Gastroesophageal sphincter (tissue), 4 donors: Measurements from ENCODE around the gene OLFML3. TPM values are rescaled to one million over a fixed set of nuclear protein-coding genes. Genes with fewer than 3 reads are reported as not detected.
"Not testable (repeated sequence)": the region's sequence is repeated elsewhere in the genome, so short reads cannot be mapped to it uniquely, and the experiment has no call there.

ENCODE experiments used
- ATAC-seq: fragments of 150-250 bp; one replicate; pipeline ENCODE4 v1.9.1; 2016; ENCODE audit warnings: mild to moderate bottlenecking, moderate library complexity
- H3K27ac ChIP-seq, 4 donors: fragments of 200-600 bp; sonication (generic) in 3 of 4; 1 replicate in 3 of 4; 2 replicates in 1 of 4; pipeline ENCODE4 v1.5.1; 2016 to 2019
- H3K27me3 ChIP-seq: fragments of 200-600 bp; sonication (generic); one replicate; pipeline ENCODE4 v1.5.1; 2019
- H3K36me3 ChIP-seq, 2 donors: fragments of 200-600 bp; sonication (generic); one replicate each; pipeline ENCODE4 v1.5.1; 2019; ENCODE audit warnings: control low read depth in 1 of 2
- H3K4me1 ChIP-seq, 3 donors: fragments of 200-600 bp; sonication (generic); 1 replicate in 2 of 3; 2 replicates in 1 of 3; pipeline ENCODE4 v1.5.1; 2016 to 2019; ENCODE audit warnings: control low read depth in 2 of 3
- H3K4me3 ChIP-seq, 2 donors: fragments of 200-600 bp; sonication (generic); one replicate each; pipeline ENCODE4 v1.5.1; 2019; ENCODE audit warnings: mild to moderate bottlenecking in 1 of 2, moderate library complexity in 1 of 2
- H3K9me3 ChIP-seq, 3 donors: fragments of 200-600 bp; sonication (generic); one replicate each; pipeline ENCODE4 v1.5.1; 2017 to 2019; ENCODE audit warnings: control low read depth in 2 of 3
- EP300 ChIP-seq: sonication (generic); formaldehyde crosslinking; IDR thresholded peaks from one replicate; pipeline ENCODE4 v1.6.1; 2017; ENCODE audit warnings: antibody characterized with exemption, mild to moderate bottlenecking
- POLR2A ChIP-seq, 2 donors: fragments of 450-650 bp; IDR thresholded peaks; one replicate each; pipeline ENCODE4 v1.6.1; 2017; ENCODE audit warnings: antibody characterized with exemption in 2 of 2, mild to moderate bottlenecking in 2 of 2, moderate library complexity in 1 of 2
- POLR2AphosphoS5 ChIP-seq: sonication (generic); formaldehyde crosslinking; IDR thresholded peaks from one replicate; pipeline ENCODE4 v1.6.1; 2017; ENCODE audit warnings: antibody characterized with exemption
- WGBS, 2 donors: methylation state at CpG; one replicate each; pipeline ENCODE4 v1.1.5; 2018; ENCODE audit warnings: low coverage in 1 of 2; 5-methylcytosine and 5-hydroxymethylcytosine counted together
- total RNA-seq, 4 donors: library from RNA; depleted of rRNA; stranded (reverse); fragments of >200 nt; gene quantifications; one replicate each; pipeline ENCODE4 v1.1.0, GENCODE V29; 2016
- TF ChIP-seq, protein P1 (sequence below), 4 experiments: fragments of 200-600 bp in 2 of 4; fragments of 450-650 bp in 2 of 4; sonication (generic) in 1 of 4; IDR thresholded peaks; one replicate each; pipeline ENCODE4 v1.5.1; 2017 to 2019; ENCODE audit warnings: antibody characterized with exemption in 4 of 4, mild to moderate bottlenecking in 2 of 4, moderate library complexity in 2 of 4

The OLFML3 gene
- total RNA-seq, 4 donors from 2014 or later = 62.4 to 155 (median 65.5) TPM

DNA sequence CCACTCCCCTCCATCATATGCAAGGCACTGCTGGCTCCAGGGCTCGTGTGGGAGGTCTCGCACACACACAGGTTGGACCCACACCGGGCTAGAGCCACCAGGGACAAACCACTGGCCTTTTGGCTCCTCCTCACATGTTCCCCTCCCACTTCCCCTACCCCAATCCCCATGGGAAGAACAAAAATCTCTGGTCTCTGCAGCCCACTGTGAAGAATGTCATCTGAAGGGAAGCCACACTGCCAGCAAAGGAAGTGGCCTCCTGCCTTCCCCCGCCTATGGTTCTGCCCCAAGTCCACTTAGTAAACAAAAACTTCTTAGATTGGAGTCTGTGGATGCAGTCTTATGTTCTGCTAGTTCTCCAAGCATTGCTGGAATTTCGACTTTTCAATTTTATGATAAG lies 24.2 kb downstream of the OLFML3 start:
- no peaks in the 10 kb centered on the region for H3K27me3 ChIP-seq
- H3K9me3 ChIP-seq = no peaks in the 10 kb centered on the region
- TF ChIP-seq POLR2A (IDR thresholded peaks at IDR 0.05) = no peak
- no peak for TF ChIP-seq POLR2AphosphoS5
- TF ChIP-seq EP300 = no peak
- TF ChIP-seq, protein P1, sequence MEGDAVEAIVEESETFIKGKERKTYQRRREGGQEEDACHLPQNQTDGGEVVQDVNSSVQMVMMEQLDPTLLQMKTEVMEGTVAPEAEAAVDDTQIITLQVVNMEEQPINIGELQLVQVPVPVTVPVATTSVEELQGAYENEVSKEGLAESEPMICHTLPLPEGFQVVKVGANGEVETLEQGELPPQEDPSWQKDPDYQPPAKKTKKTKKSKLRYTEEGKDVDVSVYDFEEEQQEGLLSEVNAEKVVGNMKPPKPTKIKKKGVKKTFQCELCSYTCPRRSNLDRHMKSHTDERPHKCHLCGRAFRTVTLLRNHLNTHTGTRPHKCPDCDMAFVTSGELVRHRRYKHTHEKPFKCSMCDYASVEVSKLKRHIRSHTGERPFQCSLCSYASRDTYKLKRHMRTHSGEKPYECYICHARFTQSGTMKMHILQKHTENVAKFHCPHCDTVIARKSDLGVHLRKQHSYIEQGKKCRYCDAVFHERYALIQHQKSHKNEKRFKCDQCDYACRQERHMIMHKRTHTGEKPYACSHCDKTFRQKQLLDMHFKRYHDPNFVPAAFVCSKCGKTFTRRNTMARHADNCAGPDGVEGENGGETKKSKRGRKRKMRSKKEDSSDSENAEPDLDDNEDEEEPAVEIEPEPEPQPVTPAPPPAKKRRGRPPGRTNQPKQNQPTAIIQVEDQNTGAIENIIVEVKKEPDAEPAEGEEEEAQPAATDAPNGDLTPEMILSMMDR (IDR thresholded peaks at IDR 0.05) = no peak
- no peaks in the 10 kb centered on the region for H3K36me3 ChIP-seq
- no peak overlapping the region for H3K27ac ChIP-seq
- H3K4me3 ChIP-seq = no peak overlapping the region
- 77 to 87% methylated on average over 3 to 4 of the region's 5 CpGs for WGBS, 2 donors
- no peak for ATAC-seq
- H3K4me1 ChIP-seq = no peaks in the 10 kb centered on the region

DNA sequence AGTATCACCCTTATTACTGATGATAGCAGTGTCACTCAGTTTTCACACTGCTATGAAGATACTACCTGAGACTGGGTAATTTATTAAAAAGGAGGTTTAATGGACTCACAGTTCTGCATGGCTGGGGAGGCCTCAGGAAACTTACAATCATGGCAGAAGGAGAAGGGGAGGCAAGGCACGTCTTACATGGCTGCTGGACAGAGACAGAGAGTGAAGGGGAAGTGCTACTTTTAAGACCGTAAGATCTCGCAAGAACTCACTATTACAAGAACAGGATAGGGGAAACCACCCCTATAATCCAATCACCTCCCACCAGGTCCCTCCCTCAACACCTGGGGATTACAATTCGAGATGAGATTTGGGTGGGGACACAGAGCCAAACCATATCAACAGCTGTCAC lies 27.6 kb downstream of the OLFML3 start:
- not testable (repeated sequence) for H3K9me3 ChIP-seq, H3K36me3 ChIP-seq, H3K27ac ChIP-seq, H3K4me1 ChIP-seq, H3K27me3 ChIP-seq, ATAC-seq, H3K4me3 ChIP-seq
- WGBS, 2 donors = 87 to 94% methylated on average over 3 to 4 of the region's 4 CpGs

GRCh38 chr1:114008480-114008941 lies 29.2 kb downstream of the OLFML3 start:
- TF ChIP-seq POLR2AphosphoS5 = no peak
- TF ChIP-seq EP300 = no peak
- TF ChIP-seq POLR2A (IDR thresholded peaks at IDR 0.05) = no peak
- no peak for ATAC-seq
- no peak overlapping the region for H3K27ac ChIP-seq
- H3K4me1 ChIP-seq = no peaks in the 10 kb centered on the region
- 22 to 55% methylated on average over 1 to 2 of the region's 2 CpGs for WGBS, 2 donors
- no peaks in the 10 kb centered on the region for H3K9me3 ChIP-seq
- H3K4me3 ChIP-seq = no peak overlapping the region
- no peaks in the 10 kb centered on the region for H3K36me3 ChIP-seq
- no peaks in the 10 kb centered on the region for H3K27me3 ChIP-seq

DNA sequence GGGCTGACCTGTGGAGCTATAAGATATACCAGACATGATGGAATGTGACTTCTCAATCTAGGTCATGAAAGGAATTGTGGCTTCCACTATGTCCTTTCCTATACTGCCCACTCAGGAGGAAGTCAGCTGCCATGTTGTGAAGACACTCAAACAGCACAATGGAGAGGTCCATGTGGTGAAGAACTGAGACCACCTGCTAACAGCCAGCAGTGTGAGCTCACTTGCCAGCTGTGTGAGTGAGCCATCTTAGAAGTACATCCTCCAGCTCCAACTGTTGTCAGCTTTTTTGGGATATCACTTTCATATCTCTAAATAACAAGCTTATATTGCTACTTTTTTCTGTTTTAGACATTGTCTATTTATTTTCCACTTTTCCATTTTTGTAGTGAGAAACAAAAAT lies 29.7 kb downstream of the OLFML3 start:
- Histone ChIP-seq H3K4me3 (no peak overlapping the region), H3K4me1 (no peaks in the 10 kb centered on the region), H3K27me3 (no peaks in the 10 kb centered on the region), H3K36me3 (no peaks in the 10 kb centered on the region), H3K9me3 (no peaks in the 10 kb centered on the region), H3K27ac (no peak overlapping the region)
- no peak for TF ChIP-seq POLR2AphosphoS5
- TF ChIP-seq, protein P1 (IDR thresholded peaks at IDR 0.05) = no peak
- no peak for TF ChIP-seq EP300
- TF ChIP-seq POLR2A (IDR thresholded peaks at IDR 0.05) = no peak
- no peak for ATAC-seq

GRCh38 chr1:114009393-114009792 lies 30.1 kb downstream of the OLFML3 start:
- H3K27me3 ChIP-seq = no peaks in the 10 kb centered on the region
- H3K36me3 ChIP-seq = no peaks in the 10 kb centered on the region
- ATAC-seq = no peak
- H3K4me1 ChIP-seq = no peaks in the 10 kb centered on the region
- no peak overlapping the region for H3K27ac ChIP-seq
- 56 to 75% methylated on average over 1 of the region's 1 CpG for WGBS, 2 donors
- no peak overlapping the region for H3K4me3 ChIP-seq
- no peaks in the 10 kb centered on the region for H3K9me3 ChIP-seq
- no peak for TF ChIP-seq EP300
- TF ChIP-seq, protein P1 (IDR thresholded peaks at IDR 0.05) = no peak

GRCh38 chr1:114010433-114011184 lies 31.3 kb downstream of the OLFML3 start:
- Histone ChIP-seq H3K4me1 (no peaks in the 10 kb centered on the region), H3K27ac (no peak overlapping the region), H3K36me3 (no peaks in the 10 kb centered on the region), H3K27me3 (no peaks in the 10 kb centered on the region), H3K4me3 (no peak overlapping the region), H3K9me3 (no peaks in the 10 kb centered on the region)
- TF ChIP-seq POLR2A (IDR thresholded peaks at IDR 0.05) (no peak), EP300 (no peak), POLR2AphosphoS5 (no peak)
- TF ChIP-seq, protein P1 (IDR thresholded peaks at IDR 0.05) = no peak
- WGBS, 2 donors = 69% methylated on average over 7 to 8 of the region's 9 CpGs
- no peak for ATAC-seq
